A673 (cell line): ENCODE data around the gene AMACR. TPM values are rescaled to one million over a fixed set of nuclear protein-coding genes. Genes with fewer than 3 reads are reported as not detected.

Experiments
- BruUV-seq: library from RNA; stranded (reverse); fragments of 400-500 nt; replicated peaks from 2 replicates; lab custom pipeline; 2021; lab: Mats Ljungman, UMichigan
- CTCF ChIA-PET: fragments of 300-600 bp; sonication (Branson Sonifier 250); formaldehyde crosslinking; loops from one replicate; lab custom pipeline; 2022; ENCODE audit warnings: antibody characterized with exemption; lab: Charles Lee
- POLR2A ChIA-PET: fragments of 300-600 bp; sonication (Branson Sonifier 250); formaldehyde crosslinking; loops from one replicate; lab custom pipeline; 2022; ENCODE audit warnings: antibody characterized with exemption; ENCODE audit not compliant: low non-redundant PET; lab: Charles Lee
- DNase-seq: peaks from one replicate; pipeline ENCODE4 v3.0.0-alpha.2; 2015; ENCODE audit warnings: low spot score
- H3K27ac ChIP-seq: fragments of 200-600 bp; sonication (generic); 2 replicates; pipeline ENCODE4 v1.5.1; 2016; ENCODE audit warnings: mixed run types, low read depth, mild to moderate bottlenecking, mixed read lengths, antibody characterized with exemption, low read length; ENCODE audit not compliant: poor library complexity, severe bottlenecking
- H3K27me3 ChIP-seq: fragments of 200-600 bp; sonication (generic); replicated peaks from 2 replicates; pipeline ENCODE4 v1.6.1; 2017; ENCODE audit warnings: mixed run types, low read depth, mild to moderate bottlenecking, mixed read lengths, antibody characterized with exemption, low read length; ENCODE audit not compliant: insufficient read depth, poor library complexity
- H3K36me3 ChIP-seq: fragments of 200-600 bp; sonication (generic); 2 replicates; pipeline ENCODE4 v1.6.1; 2016; ENCODE audit warnings: mixed run types, mild to moderate bottlenecking, mixed read lengths, antibody characterized with exemption, low read length; ENCODE audit not compliant: insufficient read depth, poor library complexity, severe bottlenecking
- H3K4me1 ChIP-seq: fragments of 200-600 bp; sonication (generic); 2 replicates; pipeline ENCODE4 v1.6.1; 2017; ENCODE audit warnings: mixed run types, mild to moderate bottlenecking, mixed read lengths, antibody characterized with exemption, low read length; ENCODE audit not compliant: insufficient read depth, poor library complexity, severe bottlenecking
- H3K4me3 ChIP-seq: fragments of 200-600 bp; sonication (generic); 2 replicates; pipeline ENCODE4 v1.5.1; 2016; ENCODE audit warnings: low read depth, mixed run types, mild to moderate bottlenecking, mixed read lengths, low read length; ENCODE audit not compliant: poor library complexity, severe bottlenecking
- H3K9me3 ChIP-seq: fragments of 200-600 bp; sonication (generic); 2 replicates; pipeline ENCODE4 v1.6.1; 2016; ENCODE audit warnings: mixed run types, low read depth, mild to moderate bottlenecking, mixed read lengths, antibody characterized with exemption, low read length; ENCODE audit not compliant: poor library complexity, severe bottlenecking
- EZH2 ChIP-seq: fragments of 200-600 bp; sonication (generic); IDR thresholded peaks from 2 replicates; pipeline ENCODE4 v1.6.1; 2017; ENCODE audit warnings: borderline replicate concordance, low read depth, mild to moderate bottlenecking, mixed read lengths, antibody characterized with exemption, low read length; ENCODE audit not compliant: poor library complexity, severe bottlenecking
- intact Hi-C: fragments of 100-400 bp; cut with micrococcal nuclease; formaldehyde crosslinking; loops from one replicate; pipeline ENCODE4 v1.10.0; 2022; ENCODE audit not compliant: unreplicated experiment
- total RNA-seq: library from RNA; stranded (reverse); gene quantifications from 2 replicates; pipeline ENCODE4 v1.2.3, GENCODE V29; 2021
- TF ChIP-seq, protein P1 (sequence below): fragments of 300-800, 200-600 bp; sonication (generic); conservative IDR thresholded peaks from 2 replicates; pipeline ENCODE4 v1.5.1; 2017; ENCODE audit warnings: low read depth, mild to moderate bottlenecking, antibody characterized with exemption, low read length, moderate library complexity, mixed read lengths

The AMACR gene
- total RNA-seq, 1 experiment from 2014 or later: 13.9 TPM

DNA sequence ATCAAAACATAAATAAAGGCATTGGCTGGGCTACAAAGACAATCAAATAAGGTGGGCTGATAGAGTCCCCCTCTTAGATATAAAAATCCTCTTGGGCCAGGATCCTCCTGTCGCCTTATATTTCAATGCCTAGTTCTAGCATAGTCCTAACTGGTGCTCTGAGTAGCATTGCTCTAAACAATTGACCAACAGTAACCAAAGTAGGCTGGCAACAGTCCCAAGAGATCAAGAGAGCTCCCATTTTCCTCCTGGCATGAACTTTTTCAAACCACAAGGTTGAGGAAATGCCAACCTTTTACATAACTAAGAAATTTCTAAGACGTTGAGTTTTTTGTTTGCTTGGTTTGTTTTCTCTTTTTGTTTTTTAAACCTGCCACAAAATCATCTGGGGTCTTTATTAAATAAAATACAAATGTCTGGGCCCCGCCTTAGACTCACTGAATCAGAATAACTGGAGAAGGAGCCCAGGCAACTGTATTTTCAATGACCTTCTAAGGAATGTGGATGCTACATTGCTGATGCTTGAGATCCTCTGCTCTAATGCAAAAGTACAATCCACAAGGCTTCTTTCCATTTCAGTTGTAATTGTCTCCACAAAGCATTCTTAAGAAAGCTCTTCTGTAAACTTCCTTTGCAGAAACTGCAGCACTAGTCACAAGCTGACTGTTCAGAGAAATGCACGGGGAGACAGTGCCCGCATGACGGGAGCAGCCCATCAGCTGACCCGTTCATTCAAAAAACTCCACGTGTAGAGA is 26.3 kb downstream of the AMACR start:
- intact Hi-C loops: no loop called here
- ChIA-PET CTCF (no interaction called here), POLR2A (no interaction called here)
- Histone ChIP-seq H3K9me3 (no peaks in the 10 kb centered on the region), H3K27me3 (no peaks in the 10 kb centered on the region), H3K4me3 (no peak overlapping the region), H3K36me3 (no peaks in the 10 kb centered on the region), H3K4me1 (no peaks in the 10 kb centered on the region), H3K27ac (no peak overlapping the region)
- no TSS peak for BruUV-seq
- no peak for TF ChIP-seq EZH2
- TF ChIP-seq, protein P1, sequence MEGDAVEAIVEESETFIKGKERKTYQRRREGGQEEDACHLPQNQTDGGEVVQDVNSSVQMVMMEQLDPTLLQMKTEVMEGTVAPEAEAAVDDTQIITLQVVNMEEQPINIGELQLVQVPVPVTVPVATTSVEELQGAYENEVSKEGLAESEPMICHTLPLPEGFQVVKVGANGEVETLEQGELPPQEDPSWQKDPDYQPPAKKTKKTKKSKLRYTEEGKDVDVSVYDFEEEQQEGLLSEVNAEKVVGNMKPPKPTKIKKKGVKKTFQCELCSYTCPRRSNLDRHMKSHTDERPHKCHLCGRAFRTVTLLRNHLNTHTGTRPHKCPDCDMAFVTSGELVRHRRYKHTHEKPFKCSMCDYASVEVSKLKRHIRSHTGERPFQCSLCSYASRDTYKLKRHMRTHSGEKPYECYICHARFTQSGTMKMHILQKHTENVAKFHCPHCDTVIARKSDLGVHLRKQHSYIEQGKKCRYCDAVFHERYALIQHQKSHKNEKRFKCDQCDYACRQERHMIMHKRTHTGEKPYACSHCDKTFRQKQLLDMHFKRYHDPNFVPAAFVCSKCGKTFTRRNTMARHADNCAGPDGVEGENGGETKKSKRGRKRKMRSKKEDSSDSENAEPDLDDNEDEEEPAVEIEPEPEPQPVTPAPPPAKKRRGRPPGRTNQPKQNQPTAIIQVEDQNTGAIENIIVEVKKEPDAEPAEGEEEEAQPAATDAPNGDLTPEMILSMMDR: no peak
- no peak for DNase-seq

DNA sequence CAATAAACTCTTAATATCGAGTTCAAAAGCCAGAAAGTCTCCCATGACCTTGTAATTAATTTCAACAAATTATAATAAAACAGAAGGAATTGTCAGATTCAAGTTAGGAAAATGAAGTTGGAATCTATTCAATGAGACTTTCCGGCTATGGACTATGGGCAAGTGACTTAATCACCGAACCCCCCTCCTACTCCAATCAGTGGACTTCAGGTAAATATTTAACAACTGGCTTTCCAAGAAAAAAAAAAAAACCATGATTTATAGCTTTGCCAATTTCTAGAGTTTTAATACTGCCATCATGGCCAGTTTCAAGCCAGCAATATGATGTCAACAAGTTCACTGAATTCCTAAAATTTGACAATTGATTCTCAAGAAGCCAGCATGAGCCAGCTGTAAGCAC is 27.8 kb downstream of the AMACR start:
- no peak overlapping the region for H3K4me3 ChIP-seq
- intact Hi-C loops: no loop called here
- no peaks in the 10 kb centered on the region for H3K4me1 ChIP-seq
- no peak for DNase-seq
- no peaks in the 10 kb centered on the region for H3K9me3 ChIP-seq
- ChIA-PET CTCF (no interaction called here), POLR2A (no interaction called here)
- no peaks in the 10 kb centered on the region for H3K36me3 ChIP-seq
- TF ChIP-seq, protein P1: no peak
- no peak for TF ChIP-seq EZH2
- H3K27ac ChIP-seq: no peak overlapping the region
- BruUV-seq: no TSS peak
- no peaks in the 10 kb centered on the region for H3K27me3 ChIP-seq

DNA sequence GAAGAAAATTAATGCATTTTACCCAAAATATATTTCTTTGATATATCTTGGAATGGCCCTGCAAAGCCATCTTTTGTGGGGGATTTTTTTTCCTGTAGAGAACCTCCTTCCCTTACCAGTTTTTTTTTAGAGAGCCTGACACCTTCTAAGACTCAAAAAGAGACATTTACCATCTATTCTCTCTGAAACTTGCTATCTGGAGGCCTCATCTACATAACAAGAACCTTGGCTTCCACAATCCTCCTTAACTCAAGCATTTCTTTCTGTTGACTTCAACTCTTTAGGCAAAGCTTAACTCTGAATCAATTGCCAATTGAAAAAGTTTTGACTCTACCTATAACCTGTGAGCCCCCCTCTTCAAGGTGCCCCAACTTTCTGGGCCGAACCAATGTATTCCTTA is 29.5 kb downstream of the AMACR start:
- no peak for TF ChIP-seq EZH2
- TF ChIP-seq, protein P1: no peak
- Histone ChIP-seq H3K27me3 (no peaks in the 10 kb centered on the region), H3K9me3 (no peaks in the 10 kb centered on the region), H3K4me1 (no peaks in the 10 kb centered on the region), H3K36me3 (no peaks in the 10 kb centered on the region), H3K4me3 (no peak overlapping the region), H3K27ac (no peak overlapping the region)
- no peak for DNase-seq
- ChIA-PET POLR2A (no interaction called here), CTCF (no interaction called here)
- intact Hi-C loops: no loop called here
- BruUV-seq: no TSS peak
